ENCODE data around the gene CAMSAP2. TPM values are rescaled to one million over a fixed set of nuclear protein-coding genes. Genes with fewer than 3 reads are reported as not detected.

The CAMSAP2 gene
- total RNA-seq, 4 donors from 2014 or later, result 9.2 to 27.5 (median 19.7) TPM

- Histone ChIP-seq H3K4me3 (peak overlapping the region in 2 of 4 donors; percentile 82 to 98), H3K4me1 (peaks cover 0 to 42% (median 4%) of the 10 kb centered on the region in 3 donors), H3K27me3 (no peaks in the 10 kb centered on the region), H3K27ac (peak overlapping the region; percentile 98 to 100 (median 99)), H3K9me3 (no peaks in the 10 kb centered on the region), H3K36me3 (no peaks in the 10 kb centered on the region)
- no peak for DNase-seq
- intact Hi-C loops (cut with DNase I), result loop anchor here (10.0 kb wide), 1 partner anchor 73 kb away; the partner anchor contains the start of gene DDX59
- TF ChIP-seq CTCF (IDR thresholded peaks at IDR 0.05) (no peak), POLR2A (IDR thresholded peaks at IDR 0.05) (no peak)
- WGBS, 2 donors, result 82 to 89% methylated on average over 8 of the region's 8 CpGs
Observed at GRCh38 chr1:200737647-200738291, 924 bp upstream of the CAMSAP2 start.

- intact Hi-C loops (cut with DNase I), result loop anchor here (10.0 kb wide), 1 partner anchor 74 kb away; the partner anchor contains the start of gene DDX59
- Histone ChIP-seq H3K27ac (peak overlapping the region; percentile 98 to 100 (median 99)), H3K4me1 (peaks cover 0 to 55% (median 4%) of the 10 kb centered on the region in 3 donors), H3K27me3 (no peaks in the 10 kb centered on the region), H3K9me3 (no peaks in the 10 kb centered on the region), H3K36me3 (no peaks in the 10 kb centered on the region), H3K4me3 (peak overlapping the region; percentile 82 to 98 (median 88))
- DNase-seq, result no peak
- WGBS, 2 donors, result 0% methylated on average over 6 to 20 of the region's 80 CpGs
- TF ChIP-seq CTCF (IDR thresholded peaks at IDR 0.05) (peak in 1 of 6 experiments; percentile 8), POLR2A (IDR thresholded peaks at IDR 0.05) (peak in 3 of 4 donors; percentile 42 to 91 (median 76))
Observed at GRCh38 chr1:200738949-200739651, 407 bp downstream of the CAMSAP2 start.

GRCh38 chr1:200739702-200740570, 1.2 kb downstream of the CAMSAP2 start:
- H3K9me3 ChIP-seq, result no peaks in the 10 kb centered on the region
- H3K36me3 ChIP-seq, result no peaks in the 10 kb centered on the region
- H3K4me1 ChIP-seq, result peaks cover 0 to 61% (median 4%) of the 10 kb centered on the region in 3 donors
- no peak for TF ChIP-seq CTCF (IDR thresholded peaks at IDR 0.05)
- TF ChIP-seq POLR2A (IDR thresholded peaks at IDR 0.05), result no peak
- no peaks in the 10 kb centered on the region for H3K27me3 ChIP-seq
- H3K27ac ChIP-seq, result peak overlapping the region; percentile 98 to 100 (median 99)
- intact Hi-C loops (cut with DNase I), result loop anchor here (10.0 kb wide), 1 partner anchor 75 kb away; the partner anchor contains the start of gene DDX59
- whole genome bisulfite sequencing, 2 donors, result 5 to 7% methylated on average over 13 of the region's 26 CpGs
- DNase-seq, result no peak
- peak overlapping the region; percentile 82 to 98 (median 88) for H3K4me3 ChIP-seq

- intact Hi-C loops (cut with DNase I), result no loop called here
- Histone ChIP-seq H3K27me3 (no peaks in the 10 kb centered on the region), H3K9me3 (no peaks in the 10 kb centered on the region), H3K36me3 (no peaks in the 10 kb centered on the region), H3K4me1 (peaks cover 0 to 61% (median 4%) of the 10 kb centered on the region in 3 donors), H3K4me3 (peak overlapping the region; percentile 82 to 98 (median 88)), H3K27ac (peak overlapping the region in 2 of 4 donors; percentile 98 to 100)
- no peak for DNase-seq
- WGBS, 2 donors, result 9 to 10% methylated on average over 3 of the region's 3 CpGs
- TF ChIP-seq CTCF (IDR thresholded peaks at IDR 0.05) (no peak), POLR2A (IDR thresholded peaks at IDR 0.05) (no peak)
Observed at GRCh38 chr1:200740571-200741208, 2.0 kb downstream of the CAMSAP2 start.

Measured in esophagus squamous epithelium (tissue), 5 donors.